NCI-H2171 (cell line): ENCODE measurements around the gene GFRA1.

Experiments used
- DNase-seq: peaks from one replicate; lab custom pipeline; 2025; lab: John Stamatoyannopoulos, UW

Gene GFRA1

DNA sequence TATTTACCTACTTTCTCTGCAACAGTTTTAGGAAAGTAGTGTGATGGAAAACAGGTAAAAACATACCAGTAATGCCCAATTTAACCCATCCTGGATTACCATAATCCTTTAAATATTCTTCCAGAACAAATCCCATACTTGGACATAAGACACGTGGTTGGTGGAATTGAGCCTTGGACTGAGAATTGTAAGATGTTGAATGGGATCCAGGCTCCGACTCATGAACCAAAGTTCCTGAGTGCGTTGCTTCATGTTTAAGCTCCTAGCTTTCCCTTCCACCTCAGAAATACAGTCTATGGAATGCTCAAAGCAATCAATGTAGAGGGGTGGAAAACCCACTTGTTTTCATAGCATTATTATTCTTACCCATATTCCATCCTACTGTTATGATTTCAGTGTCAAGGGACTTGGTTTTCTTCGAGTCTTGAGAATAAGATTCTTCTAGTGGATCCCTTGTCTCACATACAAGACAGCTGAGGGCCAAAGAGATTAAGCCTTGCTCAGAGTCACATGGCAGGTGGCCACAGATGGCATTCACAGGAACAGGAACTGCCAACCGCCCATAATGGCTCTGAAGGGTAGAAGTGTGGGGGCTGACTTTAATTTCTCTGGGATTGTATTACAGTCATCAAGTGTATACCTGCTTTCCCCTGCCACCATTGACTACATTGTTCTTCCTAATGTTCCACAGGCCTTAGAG, 171.2 kb downstream of the GFRA1 start:
- peak; percentile 50 for DNase-seq

DNA sequence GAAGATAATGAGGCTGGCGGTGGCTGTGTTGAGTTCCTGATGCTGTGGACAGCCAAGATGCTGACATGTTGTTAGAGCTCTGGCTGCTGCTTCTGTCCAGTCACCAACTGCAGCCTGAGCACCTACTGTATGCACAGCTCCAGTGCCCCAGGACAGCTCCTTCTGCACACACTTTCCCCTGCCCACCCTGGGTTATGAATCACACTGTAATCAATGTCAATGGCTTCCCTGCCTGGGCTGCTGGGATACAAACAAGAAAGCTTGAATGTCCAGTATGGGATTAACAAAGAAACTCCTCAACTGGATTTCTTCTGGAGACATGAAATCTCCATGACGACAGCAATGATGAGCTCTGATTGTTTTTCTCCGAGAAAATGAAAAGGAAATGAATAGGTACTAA, 172.0 kb downstream of the GFRA1 start:
- DNase-seq = no peak

DNA sequence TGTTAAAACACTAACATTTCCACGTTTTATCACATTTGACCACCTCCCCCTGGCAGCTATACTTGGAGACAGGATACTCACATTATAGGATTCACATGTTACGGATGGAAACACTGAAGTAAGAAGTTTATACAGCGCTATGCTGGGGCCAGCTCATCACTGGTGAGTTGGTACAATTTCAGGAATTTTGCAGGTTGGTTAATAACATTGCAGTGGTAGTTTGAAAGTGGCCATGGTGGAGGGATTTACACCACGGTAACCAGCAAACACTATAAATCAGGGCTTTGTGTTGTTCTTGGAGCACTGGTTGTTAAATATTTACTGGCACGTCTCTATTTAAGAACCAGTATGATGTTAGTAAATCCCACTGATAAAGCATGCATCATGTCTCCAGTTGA, 174.0 kb downstream of the GFRA1 start:
- DNase-seq = no peak

DNA sequence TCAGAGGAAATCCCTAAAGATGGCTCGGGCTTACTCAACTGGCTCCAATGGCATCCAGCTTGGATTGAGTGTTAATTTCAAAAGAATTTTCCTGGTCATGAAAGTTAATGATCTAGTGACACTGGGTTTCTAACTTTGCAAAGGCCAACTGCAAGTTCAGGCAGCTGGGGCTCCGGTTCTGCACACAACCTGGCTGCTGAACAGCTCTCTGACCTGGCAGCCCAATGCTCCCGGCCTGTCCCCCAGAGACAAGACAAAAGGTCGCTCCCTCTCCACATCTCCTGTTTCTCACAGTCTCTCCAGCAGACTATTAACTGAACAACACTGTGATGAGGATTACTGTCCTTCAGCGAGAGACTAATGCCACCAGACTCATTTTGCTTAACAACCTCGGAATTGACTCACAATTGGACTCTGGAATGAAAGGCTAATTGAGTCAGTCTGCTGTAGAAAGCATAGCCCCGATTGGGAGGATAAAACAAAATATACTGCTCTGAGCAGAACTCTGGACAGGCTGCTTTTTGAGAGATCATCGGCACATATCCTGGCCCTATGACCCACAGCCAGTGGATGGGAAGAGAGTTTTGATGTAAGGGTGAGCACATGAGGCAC, 174.5 kb downstream of the GFRA1 start:
- no peak for DNase-seq

DNA sequence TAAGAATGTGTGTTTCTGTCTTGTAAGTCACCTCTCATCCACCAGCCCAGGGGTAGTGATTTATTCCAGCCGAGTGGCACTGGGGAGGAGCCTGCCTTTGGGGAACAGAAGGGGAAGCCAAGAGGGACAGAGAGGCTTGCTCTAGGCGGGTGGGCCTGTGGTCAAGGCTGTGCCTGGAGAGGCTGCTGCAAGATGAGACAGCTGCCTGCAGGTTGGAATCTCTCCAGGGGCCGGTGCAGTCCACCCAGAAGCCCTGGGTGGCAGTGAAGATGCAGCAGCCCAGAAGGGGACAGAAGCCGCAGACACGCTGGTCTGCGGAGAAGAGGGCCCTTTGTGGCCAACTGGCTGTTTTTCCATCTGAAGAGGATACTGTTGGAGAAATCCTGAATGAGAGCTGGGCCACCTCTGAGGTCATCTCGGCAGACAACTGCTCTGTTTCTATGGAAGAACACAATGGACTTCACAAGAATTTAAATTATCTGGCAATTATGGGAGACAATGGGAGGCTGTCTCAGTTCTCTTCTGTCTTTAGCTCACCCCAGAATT, 175.7 kb downstream of the GFRA1 start:
- DNase-seq = peak; percentile 22

DNA sequence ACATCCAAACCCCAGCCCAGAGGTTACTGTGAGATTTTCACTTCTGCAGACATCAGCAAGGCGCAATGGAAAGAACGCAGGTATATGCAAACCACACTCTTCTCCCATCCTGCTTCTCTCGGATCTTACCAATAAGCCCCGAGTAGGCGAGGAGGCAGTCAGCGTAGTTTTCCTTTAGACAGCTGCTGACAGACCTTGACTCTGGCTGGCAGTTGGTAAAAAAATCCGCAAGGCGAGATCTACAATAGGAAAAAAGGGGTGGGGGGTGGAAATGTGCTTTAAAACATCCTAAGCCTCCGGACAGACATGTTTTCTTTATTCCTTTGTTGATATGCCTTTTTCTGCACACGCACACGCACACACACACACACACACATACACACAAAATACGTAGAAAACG, 176.5 kb downstream of the GFRA1 start:
- DNase-seq = no peak

DNA sequence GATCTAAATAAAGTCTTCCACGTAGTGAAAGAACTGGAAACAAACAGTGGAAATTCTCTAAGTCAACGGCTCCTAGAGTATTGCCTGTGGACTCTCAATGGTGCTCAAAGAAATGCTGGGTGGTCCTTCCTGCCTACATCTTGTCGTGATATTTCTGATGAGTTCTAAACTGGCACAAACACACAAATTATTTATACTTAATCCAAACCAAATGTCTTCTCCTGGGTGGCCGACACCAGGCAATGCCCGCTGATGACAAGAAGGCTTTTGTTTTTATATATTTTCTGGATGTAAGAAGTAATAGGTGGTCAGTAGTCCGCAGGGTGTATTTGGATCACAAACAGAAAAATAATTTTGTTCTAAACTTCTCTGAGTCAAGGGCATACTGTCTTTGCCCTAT, 178.7 kb downstream of the GFRA1 start:
- no peak for DNase-seq

DNA sequence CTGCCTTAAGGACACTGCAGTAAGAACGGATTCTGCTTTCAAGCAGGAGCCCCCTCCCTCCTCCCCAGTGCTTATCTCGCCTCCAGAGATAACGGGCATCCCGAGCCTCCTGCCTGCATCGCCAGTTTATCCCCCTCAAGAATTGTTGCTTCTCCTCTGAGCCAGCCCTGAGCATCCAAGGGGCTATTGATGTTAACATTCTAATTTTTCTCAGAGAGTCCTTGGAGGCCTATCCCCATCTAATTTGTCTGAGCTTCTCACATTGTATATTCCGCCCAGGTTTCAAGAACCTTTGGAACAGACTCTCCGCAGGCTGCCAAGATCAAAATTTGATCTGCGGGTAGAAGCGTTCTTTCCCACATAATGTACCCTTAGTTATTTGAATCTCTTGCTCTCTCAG, 180.0 kb downstream of the GFRA1 start:
- no peak for DNase-seq

DNA sequence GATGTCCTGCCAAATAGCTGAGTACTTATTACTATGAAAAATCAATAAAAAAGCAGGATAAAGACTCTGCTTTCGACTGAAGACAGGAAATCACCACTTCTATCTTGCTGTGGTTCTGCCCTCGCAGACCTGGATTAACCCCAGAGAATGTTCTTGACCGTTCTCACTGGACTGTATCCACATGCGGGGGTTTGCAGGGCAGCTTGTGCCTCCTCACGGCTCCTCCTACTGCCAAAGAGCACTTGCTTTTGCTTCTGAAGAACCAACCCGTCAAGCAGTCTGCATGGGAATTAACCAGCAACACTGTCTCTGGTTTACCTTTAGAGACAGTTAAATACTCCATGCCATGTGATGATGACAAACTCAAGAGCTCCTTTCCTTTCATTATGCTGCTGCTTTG, 184.0 kb downstream of the GFRA1 start:
- DNase-seq = no peak

DNA sequence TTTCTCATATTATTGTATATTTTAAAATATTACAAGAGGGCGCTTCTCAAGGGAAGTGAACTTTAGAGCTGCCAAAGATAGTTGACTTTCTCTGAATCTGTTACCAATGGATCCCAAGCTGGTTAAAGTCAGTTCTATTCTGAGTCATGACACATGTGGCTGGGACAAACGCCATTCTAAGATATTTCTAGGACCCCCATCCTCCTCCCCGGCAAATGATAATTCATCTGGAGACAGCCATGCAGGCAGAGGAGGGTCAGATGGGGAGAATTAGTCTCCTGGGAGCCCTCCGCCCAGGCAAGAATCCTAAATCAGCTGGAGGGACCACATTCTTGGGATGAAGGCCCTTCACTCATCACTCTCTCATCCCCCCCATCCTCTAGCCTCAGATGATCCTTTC, 187.7 kb downstream of the GFRA1 start:
- DNase-seq = no peak

DNA sequence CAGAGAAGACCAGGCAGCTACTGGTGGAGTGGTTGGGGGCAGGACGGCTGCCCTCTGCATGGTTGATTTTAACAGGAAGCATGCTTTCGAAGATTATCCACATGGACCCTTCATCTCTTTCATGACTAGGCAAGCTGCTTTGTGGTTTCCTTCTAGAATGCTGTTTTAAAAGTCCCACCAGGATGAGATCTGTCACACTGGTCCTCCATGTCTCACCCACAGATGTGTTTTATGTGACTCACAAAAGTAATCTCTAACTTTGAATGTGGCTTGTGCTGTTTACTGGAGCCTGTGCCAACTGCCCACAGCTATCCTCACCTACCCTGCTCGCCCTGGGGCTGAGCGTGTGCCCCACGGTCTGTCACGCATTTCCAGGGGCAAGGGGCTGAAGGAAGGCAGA, 188.8 kb downstream of the GFRA1 start:
- no peak for DNase-seq

DNA sequence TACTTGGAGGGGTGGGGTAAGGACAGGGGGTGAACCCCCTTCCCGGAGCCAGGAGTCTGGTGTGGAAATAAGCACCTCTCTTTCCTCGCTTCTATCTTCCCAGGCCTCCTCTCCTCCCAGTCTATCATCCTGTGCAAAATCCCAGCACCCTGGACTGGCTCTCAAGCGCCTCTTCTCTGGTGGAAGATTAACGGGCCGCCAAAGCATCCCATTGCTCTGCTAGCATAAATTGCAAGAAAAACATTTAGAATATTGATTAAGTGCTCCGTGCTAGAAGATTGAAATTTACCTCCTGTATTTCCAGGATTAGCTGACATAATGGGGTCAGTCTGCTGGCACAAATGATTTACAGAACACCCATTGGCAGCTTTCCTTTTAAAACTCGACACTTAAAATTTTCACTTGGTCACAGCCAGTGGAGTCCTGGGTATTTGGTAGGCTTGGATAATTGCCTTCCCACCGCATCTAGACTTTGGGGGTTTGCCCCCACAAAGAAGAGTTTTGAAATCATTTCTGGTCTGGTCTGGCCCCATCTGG, 189.7 kb downstream of the GFRA1 start:
- DNase-seq = no peak

DNA sequence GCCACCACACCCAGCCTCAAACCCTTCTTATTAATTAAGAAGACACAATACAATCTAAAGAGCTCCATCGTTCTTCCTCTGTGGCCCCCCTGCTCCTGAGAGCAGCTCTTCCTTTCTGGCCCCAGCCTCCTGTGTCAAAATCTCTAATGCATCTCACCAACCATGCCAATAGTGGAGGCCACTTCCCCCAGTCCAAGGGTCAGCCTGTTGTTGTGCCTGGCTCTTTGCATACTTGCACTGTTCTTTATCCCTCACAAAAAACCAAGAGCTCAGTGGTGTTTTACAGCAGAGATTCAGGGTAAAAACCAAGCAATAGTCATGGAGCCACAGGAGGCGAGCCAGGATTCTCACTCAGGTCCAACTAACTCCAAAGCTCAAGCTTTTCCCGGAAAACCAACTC, 190.2 kb downstream of the GFRA1 start:
- no peak for DNase-seq

DNA sequence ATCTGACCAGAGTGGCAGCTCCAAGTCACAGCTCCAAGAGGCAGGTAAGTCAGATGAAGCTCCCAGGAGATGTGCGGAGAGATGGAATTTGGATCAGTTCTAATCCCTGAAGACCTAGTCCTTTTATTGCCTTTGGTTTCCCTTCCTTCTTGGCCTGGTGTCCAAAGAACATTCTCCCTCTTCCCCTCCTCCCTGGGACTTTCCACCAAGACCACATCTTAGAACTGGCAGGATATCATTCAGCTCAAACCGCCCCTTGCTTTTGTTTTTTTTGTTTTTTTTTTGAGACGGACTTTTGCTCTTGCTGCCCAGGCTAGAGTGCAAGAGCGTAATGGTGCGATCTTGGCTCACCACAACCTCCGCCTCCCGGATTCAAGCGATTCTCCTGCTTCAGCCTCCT, 190.8 kb downstream of the GFRA1 start:
- no peak for DNase-seq

DNA sequence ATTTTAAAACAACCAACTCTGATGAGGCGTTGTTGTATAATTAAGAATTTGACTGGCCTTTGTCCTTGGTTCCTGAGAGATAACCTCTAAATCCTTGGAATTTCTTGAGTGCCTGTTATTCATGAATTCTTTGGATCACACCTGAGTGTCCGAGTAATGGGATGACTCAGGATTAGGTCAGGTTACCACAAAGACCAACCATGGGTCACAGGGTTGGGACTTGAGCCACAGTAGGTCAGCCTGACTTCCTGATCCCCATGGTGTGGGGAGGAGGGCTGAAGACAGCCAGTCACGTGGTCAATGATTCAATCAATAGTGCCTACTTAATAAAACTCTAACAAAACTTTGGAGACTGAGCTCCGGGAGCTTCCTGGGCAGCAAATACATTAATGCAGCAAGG, 192.5 kb downstream of the GFRA1 start:
- no peak for DNase-seq

DNA sequence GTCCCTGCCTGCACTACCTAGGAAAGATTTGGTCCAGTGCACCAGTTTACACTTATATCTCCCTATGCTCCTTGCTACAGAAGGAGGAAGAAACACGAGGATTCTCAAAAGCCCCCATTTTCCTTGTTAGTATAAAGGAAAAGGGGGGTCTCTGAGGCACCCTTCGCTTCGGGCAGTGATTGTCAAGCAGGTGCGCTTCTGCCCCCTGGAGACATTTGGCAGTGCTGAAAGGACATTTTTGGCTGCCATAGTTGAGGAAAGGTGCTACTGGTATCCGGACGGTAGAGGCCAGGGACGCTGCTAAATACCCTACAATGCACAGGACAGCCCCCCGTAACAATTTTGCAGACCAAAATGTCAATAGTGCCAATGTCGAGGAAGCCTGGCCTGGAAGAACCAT, 193.7 kb downstream of the GFRA1 start:
- no peak for DNase-seq

DNA sequence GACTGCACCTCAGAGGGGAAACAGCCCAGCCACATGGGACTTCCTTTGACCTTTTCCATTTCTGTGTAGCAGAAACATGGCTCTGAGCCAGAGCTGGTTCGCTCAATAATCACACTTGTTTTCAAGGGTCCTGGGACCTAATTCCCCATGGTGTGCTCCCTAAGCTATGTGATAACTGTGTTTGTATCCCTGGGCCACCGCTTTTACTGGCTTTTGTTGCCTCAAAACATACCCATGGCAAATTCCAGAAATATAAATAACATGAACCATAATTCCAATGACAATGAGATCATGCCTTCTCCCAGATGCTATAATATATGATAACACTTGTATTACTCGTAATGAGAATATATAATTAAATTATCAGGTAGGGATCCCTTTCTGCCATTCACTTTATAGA, 196.4 kb downstream of the GFRA1 start:
- no peak for DNase-seq

DNA sequence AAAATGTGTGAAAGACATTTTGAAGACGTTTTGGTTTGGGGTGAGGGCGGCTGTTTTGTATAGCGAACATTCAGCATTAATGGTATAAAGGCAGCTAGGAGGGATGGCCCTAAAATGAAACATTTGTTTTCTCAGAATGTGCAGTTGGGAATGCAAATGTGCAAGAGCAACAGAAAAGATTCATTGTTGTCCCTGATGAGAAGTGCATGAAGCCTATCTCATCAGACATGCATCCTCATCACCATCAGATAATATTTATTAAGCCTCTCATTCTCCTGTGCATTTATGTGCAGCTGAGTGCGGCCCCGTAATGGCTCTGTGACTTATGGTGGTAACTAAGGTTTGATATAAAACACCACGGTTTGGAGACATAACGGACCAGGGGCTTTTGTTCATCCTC, 199.5 kb downstream of the GFRA1 start:
- DNase-seq = no peak

DNA sequence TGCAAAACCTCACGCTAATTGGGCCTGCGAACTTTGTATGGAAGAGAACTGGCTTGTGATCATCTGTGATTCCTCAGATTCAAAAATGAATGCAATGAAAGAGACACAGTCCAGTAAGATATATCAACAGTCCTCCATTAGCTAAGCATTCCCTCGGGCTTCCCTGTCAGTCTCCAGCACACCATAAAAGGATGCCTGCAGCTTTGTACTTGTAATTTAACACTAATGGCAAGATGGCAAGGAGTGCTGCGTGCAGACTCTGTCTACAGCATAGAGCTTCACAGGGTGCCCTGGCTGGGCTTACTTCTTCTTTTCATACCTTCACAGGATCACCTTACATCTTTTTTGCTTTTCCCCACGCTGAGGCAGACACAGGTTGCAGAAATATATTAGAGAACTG, 200.0 kb downstream of the GFRA1 start:
- DNase-seq = peak; percentile 72

DNA sequence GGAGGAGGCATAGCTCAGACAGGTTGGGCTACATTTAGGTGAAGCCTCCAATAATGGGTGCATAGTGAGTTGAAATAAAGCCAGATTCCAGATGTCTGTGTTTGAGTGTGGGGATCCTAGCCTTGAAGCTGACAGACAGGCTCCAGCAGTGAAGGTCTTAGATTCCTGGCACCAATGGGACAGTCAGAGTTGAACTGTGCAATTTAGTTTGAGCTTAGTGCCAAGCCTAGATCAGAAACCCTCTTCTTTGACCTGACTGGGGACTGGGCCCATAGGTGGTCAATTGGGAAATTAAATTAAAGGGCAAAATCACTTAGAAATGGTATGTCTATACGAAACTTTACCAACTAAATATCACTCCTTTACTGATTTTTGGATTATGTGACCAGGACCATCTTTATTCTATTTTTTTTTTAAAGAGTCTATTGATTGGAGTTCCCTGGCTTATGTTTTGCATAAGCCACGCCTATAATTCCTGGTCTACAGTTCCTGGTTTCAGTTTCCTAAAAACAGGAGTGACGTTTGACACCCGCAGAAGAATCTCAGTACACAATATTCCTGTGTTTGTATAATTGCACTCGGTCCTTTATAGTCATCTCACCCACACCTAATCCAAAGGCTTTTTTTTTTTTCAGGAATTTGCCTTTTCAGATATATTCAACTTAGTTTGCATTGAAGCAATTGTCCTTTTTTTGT, 201.4 kb downstream of the GFRA1 start:
- DNase-seq = no peak

DNA sequence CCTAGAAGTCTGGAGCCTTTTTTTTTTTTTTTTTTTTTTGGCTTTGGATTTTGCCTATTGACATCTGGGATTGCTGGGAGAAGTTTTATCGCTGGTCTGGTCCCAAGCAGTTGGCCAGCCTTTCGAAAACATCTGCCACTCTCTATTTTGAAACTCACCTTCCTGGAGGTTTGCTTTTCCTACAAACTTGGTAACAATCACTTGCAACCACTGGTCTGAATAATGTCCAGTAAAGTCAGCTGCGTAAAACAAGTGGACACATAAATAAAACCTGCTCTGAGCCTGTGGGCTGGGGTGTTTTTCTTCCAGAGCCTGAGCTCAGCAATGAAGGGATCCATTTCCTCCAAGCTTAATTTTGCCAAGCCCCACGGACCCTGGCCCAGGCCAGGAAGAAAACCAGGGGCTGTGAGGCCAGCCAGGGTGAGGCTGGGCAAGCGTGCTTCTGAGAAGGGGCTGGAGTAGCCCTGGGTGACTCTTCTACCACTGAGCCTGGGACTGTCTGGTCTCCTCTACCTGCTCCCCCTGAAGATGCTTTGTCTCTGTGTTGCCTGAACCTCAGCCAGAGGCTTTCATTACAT, 202.2 kb downstream of the GFRA1 start:
- DNase-seq = no peak

DNA sequence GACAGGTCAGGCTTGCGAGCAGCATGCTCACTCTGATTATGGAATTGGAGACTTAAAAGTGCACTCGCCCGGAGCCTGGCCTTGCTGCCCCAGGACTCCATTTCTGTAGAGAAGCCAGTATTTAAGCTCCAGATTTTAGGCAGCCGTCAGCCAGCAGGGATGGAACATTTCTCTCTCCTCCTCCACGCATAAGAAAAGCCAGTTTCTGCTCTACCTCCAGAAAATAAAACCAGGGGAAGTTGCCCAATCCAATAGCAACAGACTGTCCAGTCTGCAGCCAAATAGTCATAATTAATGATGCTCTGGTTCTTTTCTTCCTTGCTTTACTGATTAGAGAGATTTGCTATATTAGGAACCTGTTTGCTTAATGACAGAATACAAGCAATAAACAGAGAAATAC, 203.2 kb downstream of the GFRA1 start:
- DNase-seq = no peak

DNA sequence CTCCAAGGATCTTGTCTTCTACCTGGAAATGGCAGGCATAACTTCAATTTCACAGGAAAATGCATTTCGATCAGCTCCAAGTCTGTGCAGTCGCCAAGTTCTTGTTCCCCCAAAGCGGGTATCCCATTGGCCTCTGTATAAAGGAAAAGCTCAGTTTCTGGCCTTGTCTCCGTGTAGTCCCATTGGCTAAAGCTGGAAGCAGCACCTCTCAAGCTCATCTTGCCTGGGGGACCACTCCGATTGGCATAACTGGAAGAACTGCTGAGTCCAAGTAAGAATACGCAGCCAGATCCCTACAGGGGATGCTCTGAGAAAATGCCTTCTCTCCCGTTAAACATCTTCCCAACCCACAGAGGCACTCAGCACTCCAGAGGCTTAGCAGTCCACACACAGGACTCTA, 205.2 kb downstream of the GFRA1 start:
- DNase-seq = no peak
